H9 (cell line): ENCODE measurements around the gene CYP2R1. TPM values are rescaled to one million over a fixed set of nuclear protein-coding genes. Genes with fewer than 3 reads are reported as not detected.

Experiments used
- DNase-seq: peaks from one replicate; pipeline ENCODE4 v3.0.0-alpha.2; 2017
- H2AFZ ChIP-seq: one replicate; pipeline ENCODE4 v1.6.1; 2013; ENCODE audit warnings: mild to moderate bottlenecking, low read length, control low read depth, moderate library complexity
- H2AK5ac ChIP-seq: 2 replicates; pipeline ENCODE4 v1.6.1; 2013; ENCODE audit warnings: low read length, control low read depth, mixed read lengths; ENCODE audit not compliant: insufficient read length
- H2BK120ac ChIP-seq: one replicate; pipeline ENCODE4 v1.6.1; 2013; ENCODE audit warnings: low read depth, mild to moderate bottlenecking, low read length, control low read depth, inconsistent platforms; ENCODE audit not compliant: poor library complexity, severe bottlenecking
- H2BK12ac ChIP-seq: 2 replicates; pipeline ENCODE4 v1.6.1; 2013; ENCODE audit warnings: low read length, control low read depth, mixed read lengths, low read depth; ENCODE audit not compliant: insufficient read length
- H2BK15ac ChIP-seq: 2 replicates; pipeline ENCODE4 v1.6.1; 2013; ENCODE audit warnings: low read depth, low read length, control low read depth
- H2BK20ac ChIP-seq: one replicate; pipeline ENCODE4 v1.6.1; 2013; ENCODE audit warnings: low read depth, mild to moderate bottlenecking, low read length, control low read depth, inconsistent platforms; ENCODE audit not compliant: poor library complexity, severe bottlenecking
- H2BK5ac ChIP-seq: 2 replicates; pipeline ENCODE4 v1.6.1; 2013; ENCODE audit warnings: low read length, control low read depth, mixed read lengths; ENCODE audit not compliant: insufficient read length
- H3K14ac ChIP-seq: 2 replicates; pipeline ENCODE4 v1.6.1; 2013; ENCODE audit warnings: low read length, control low read depth; ENCODE audit not compliant: insufficient read depth
- H3K18ac ChIP-seq: 2 replicates; pipeline ENCODE4 v1.6.1; 2013; ENCODE audit warnings: low read depth, mild to moderate bottlenecking, mixed read lengths, low read length, control low read depth; ENCODE audit not compliant: insufficient read length
- H3K23ac ChIP-seq: 2 replicates; pipeline ENCODE4 v1.6.1; 2013; ENCODE audit warnings: low read length, control low read depth, mixed read lengths, low read depth; ENCODE audit not compliant: insufficient read length
- H3K23me2 ChIP-seq: 2 replicates; pipeline ENCODE4 v1.6.1; 2013; ENCODE audit warnings: low read depth, mild to moderate bottlenecking, mixed read lengths, low read length, control low read depth; ENCODE audit not compliant: insufficient read length, poor library complexity, severe bottlenecking
- H3K27ac ChIP-seq: 2 replicates; pipeline ENCODE4 v1.5.1; 2013; ENCODE audit warnings: low read length, control low read depth, mixed read lengths, low read depth; ENCODE audit not compliant: insufficient read length
- H3K27me3 ChIP-seq: 2 replicates; pipeline ENCODE4 v1.6.1; 2013; ENCODE audit warnings: low read length, control low read depth, inconsistent platforms; ENCODE audit not compliant: insufficient read depth
- H3K4ac ChIP-seq: 2 replicates; pipeline ENCODE4 v1.6.1; 2013; ENCODE audit warnings: low read depth, mild to moderate bottlenecking, control low read depth, inconsistent platforms, low read length, moderate library complexity
- H3K4me1 ChIP-seq: 2 replicates; pipeline ENCODE4 v1.6.1; 2013; ENCODE audit warnings: low read length, control low read depth, inconsistent platforms; ENCODE audit not compliant: insufficient read depth
- H3K4me2 ChIP-seq: 2 replicates; pipeline ENCODE4 v1.6.1; 2013; ENCODE audit warnings: low read length, control low read depth, mixed read lengths; ENCODE audit not compliant: insufficient read length, insufficient read depth
- H3K56ac ChIP-seq: 2 replicates; pipeline ENCODE4 v1.6.1; 2013; ENCODE audit warnings: low read depth, mild to moderate bottlenecking, mixed read lengths, low read length, control low read depth; ENCODE audit not compliant: insufficient read length
- H3K79me1 ChIP-seq: 2 replicates; pipeline ENCODE4 v1.6.1; 2013; ENCODE audit warnings: low read depth, mild to moderate bottlenecking, moderate library complexity, low read length, control low read depth, inconsistent platforms; ENCODE audit not compliant: insufficient read depth, poor library complexity, severe bottlenecking
- H3K79me2 ChIP-seq: 2 replicates; pipeline ENCODE4 v1.6.1; 2013; ENCODE audit warnings: low read length, control low read depth, inconsistent platforms; ENCODE audit not compliant: insufficient read depth
- H3K9ac ChIP-seq: 2 replicates; pipeline ENCODE4 v1.6.1; 2013; ENCODE audit warnings: low read length, control low read depth, mixed read lengths; ENCODE audit not compliant: insufficient read length; ENCODE audit errors: extremely low read depth
- H3K9me3 ChIP-seq: one replicate; pipeline ENCODE4 v1.6.1; 2013; ENCODE audit warnings: low read depth, low read length, inconsistent platforms; ENCODE audit not compliant: control insufficient read depth
- H3T11ph ChIP-seq: one replicate; pipeline ENCODE4 v1.6.1; 2013; ENCODE audit warnings: mild to moderate bottlenecking, low read length, control low read depth, inconsistent platforms
- H4K20me1 ChIP-seq: one replicate; pipeline ENCODE4 v1.6.1; 2013; ENCODE audit not compliant: control insufficient read depth, insufficient read length, insufficient read depth
- H4K5ac ChIP-seq: 2 replicates; pipeline ENCODE4 v1.6.1; 2013; ENCODE audit warnings: low read depth, mild to moderate bottlenecking, mixed read lengths, low read length, control low read depth; ENCODE audit not compliant: insufficient read length
- H4K8ac ChIP-seq: replicated peaks from 2 replicates; pipeline ENCODE4 v1.6.1; 2013; ENCODE audit warnings: low read length, control low read depth, mixed read lengths, low read depth; ENCODE audit not compliant: insufficient read length
- H4K91ac ChIP-seq: 2 replicates; pipeline ENCODE4 v1.6.1; 2013; ENCODE audit warnings: low read depth, mild to moderate bottlenecking, moderate library complexity, mixed read lengths, low read length, control low read depth; ENCODE audit not compliant: insufficient read length
- H3K27ac Mint-ChIP-seq, 3 experiments: 2 replicates in 2 of 3; 3 replicates in 1 of 3; pipeline ENCODE4 v1.8.0; 2020 to 2021; ENCODE audit warnings: mixed read lengths in 3 of 3, mild to moderate bottlenecking in 1 of 3, moderate library complexity in 1 of 3
- H3K27me3 Mint-ChIP-seq: 2 replicates; pipeline ENCODE4 v1.8.0; 2021; ENCODE audit warnings: low read depth, mild to moderate bottlenecking, moderate library complexity, mixed read lengths
- H3K36me3 Mint-ChIP-seq, 3 experiments: 2 replicates in 2 of 3; 3 replicates in 1 of 3; pipeline ENCODE4 v1.8.0; 2020 to 2021; ENCODE audit warnings: low read depth in 3 of 3, mixed read lengths in 3 of 3; ENCODE audit not compliant: insufficient read depth in 1 of 3
- H3K4me1 Mint-ChIP-seq, 2 experiments: 2 replicates each; pipeline ENCODE4 v1.8.0; 2020; ENCODE audit warnings: mixed read lengths in 2 of 2
- H3K4me3 Mint-ChIP-seq, 2 experiments: 2 replicates in 1 of 2; 3 replicates in 1 of 2; pipeline ENCODE4 v1.8.0; 2020 to 2021; ENCODE audit warnings: mild to moderate bottlenecking in 2 of 2, mixed read lengths in 2 of 2, moderate library complexity in 1 of 2
- H3K9me3 Mint-ChIP-seq, 2 experiments: 2 replicates in 1 of 2; 3 replicates in 1 of 2; pipeline ENCODE4 v1.8.0; 2020; ENCODE audit warnings: mild to moderate bottlenecking in 2 of 2, mixed read lengths in 2 of 2, moderate library complexity in 1 of 2
- WGBS: extraction: QIAGEN DNeasy Blood & Tissue Kit; methylation state at CpG from one replicate; pipeline ENCODE4 v1.1.7; 2013; ENCODE audit warnings: missing lambda C conversion rate, low lambda C conversion rate, mixed read lengths; ENCODE audit not compliant: insufficient read length; ENCODE audit errors: extremely low coverage; 5-methylcytosine and 5-hydroxymethylcytosine counted together
- total RNA-seq: library from RNA; stranded (reverse); gene quantifications from 2 replicates; pipeline ENCODE4 v1.2.1, GENCODE V29; 2021
- TF ChIP-seq, protein P1 (sequence below): fragments of 200-600 bp; sonication (generic); conservative IDR thresholded peaks from 3 replicates; pipeline ENCODE4 v1.8.0; 2021; ENCODE audit warnings: antibody characterized with exemption, mild to moderate bottlenecking

The CYP2R1 gene
- total RNA-seq, 1 experiment from 2014 or later, result 10.3 TPM

DNA sequence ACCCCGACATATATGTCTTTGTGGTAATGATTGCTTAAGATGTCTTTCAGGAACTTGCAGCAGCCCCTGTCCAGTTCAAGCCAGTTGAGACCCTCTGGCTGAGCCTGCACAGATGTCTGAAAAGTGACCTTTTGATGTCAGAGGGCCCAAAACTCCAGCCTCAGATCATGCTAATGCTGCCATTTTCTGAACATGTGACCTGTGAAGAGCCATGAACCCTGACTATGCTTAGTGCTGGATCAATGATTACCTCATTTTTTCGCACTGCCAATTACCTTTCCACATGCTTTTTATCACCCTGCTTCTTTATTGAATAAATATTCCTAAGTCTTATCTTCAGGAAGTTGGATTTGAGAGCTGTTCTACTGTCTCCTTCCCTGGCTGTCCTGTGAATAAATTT is 6.9 kb upstream of the CYP2R1 start:
- Histone ChIP-seq H4K91ac (no peak overlapping the region), H4K5ac (no peak overlapping the region), H2BK20ac (no peak overlapping the region), H3K23ac (no peak overlapping the region), H2AFZ (no peak overlapping the region), H3K79me1 (no peaks in the 10 kb centered on the region), H3K27me3 (no peaks in the 10 kb centered on the region), H3K9ac (no peak overlapping the region), H3K18ac (no peak overlapping the region), H3T11ph (no peak overlapping the region), H3K4ac (no peak overlapping the region), H4K8ac (no peak overlapping the region), H2BK12ac (no peak overlapping the region), H3K79me2 (no peaks in the 10 kb centered on the region), H2BK15ac (no peak overlapping the region), H2BK120ac (no peak overlapping the region), H3K56ac (no peak overlapping the region), H4K20me1 (no peaks in the 10 kb centered on the region), H3K23me2 (no peaks in the 10 kb centered on the region), H3K14ac (no peak overlapping the region), H3K9me3 (no peaks in the 10 kb centered on the region), H2AK5ac (no peak overlapping the region), H3K4me1 (no peaks in the 10 kb centered on the region; the same call in 1 of the 2 replicates), H3K4me2 (no peak overlapping the region), H2BK5ac (no peak overlapping the region), H3K27ac (no peak overlapping the region)
- no CpG with 5 or more reads among the region's 2 CpGs for WGBS
- no peaks in the 10 kb centered on the region for H3K9me3 Mint-ChIP-seq
- H3K4me3 Mint-ChIP-seq, result no peak overlapping the region
- peaks cover 5 to 9% of the 10 kb centered on the region in 2 experiments; a peak in 3 of 4 replicates for H3K4me1 Mint-ChIP-seq
- H3K36me3 Mint-ChIP-seq, result no peaks in the 10 kb centered on the region
- no peaks in the 10 kb centered on the region for H3K27me3 Mint-ChIP-seq
- no peak overlapping the region; a peak in 1 of 7 replicates for H3K27ac Mint-ChIP-seq
- no peak for DNase-seq
- TF ChIP-seq, protein P1, sequence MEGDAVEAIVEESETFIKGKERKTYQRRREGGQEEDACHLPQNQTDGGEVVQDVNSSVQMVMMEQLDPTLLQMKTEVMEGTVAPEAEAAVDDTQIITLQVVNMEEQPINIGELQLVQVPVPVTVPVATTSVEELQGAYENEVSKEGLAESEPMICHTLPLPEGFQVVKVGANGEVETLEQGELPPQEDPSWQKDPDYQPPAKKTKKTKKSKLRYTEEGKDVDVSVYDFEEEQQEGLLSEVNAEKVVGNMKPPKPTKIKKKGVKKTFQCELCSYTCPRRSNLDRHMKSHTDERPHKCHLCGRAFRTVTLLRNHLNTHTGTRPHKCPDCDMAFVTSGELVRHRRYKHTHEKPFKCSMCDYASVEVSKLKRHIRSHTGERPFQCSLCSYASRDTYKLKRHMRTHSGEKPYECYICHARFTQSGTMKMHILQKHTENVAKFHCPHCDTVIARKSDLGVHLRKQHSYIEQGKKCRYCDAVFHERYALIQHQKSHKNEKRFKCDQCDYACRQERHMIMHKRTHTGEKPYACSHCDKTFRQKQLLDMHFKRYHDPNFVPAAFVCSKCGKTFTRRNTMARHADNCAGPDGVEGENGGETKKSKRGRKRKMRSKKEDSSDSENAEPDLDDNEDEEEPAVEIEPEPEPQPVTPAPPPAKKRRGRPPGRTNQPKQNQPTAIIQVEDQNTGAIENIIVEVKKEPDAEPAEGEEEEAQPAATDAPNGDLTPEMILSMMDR, result no peak
